CD4-positive, alpha-beta T cell treated with Interleukin-15 for 1 hour (primary cell): Measurements from ENCODE around the gene FEZF2.

ENCODE experiments used
- DNase-seq: peaks from one replicate; pipeline ENCODE4 v3.0.0-alpha.2; 2020

FEZF2 gene

DNA sequence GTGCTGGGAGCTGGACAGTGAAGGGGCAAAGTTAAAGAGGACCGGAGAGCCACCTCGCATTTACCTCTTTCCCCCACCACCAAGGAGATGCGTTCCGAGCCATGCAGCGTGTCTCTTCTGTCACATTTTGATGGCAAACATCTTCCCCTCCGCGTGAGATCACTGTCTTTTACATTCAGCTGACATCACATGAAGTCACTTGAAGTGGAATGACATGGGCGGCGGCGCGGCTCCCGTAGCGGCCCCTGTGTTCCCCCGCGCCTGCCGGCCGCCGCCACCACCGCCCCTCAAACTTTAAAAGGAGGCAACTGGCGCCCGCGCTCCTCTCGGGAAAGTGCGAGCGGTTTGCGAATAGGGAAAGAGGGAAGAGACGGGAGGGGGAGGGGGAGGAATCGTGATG lies at the start of gene FEZF2:
TSS of gene FEZF2 (minus strand) at position 336 of the 400 bp plus-strand sequence. CDS start 682 bp downstream, outside the sequence.
- DNase-seq = no peak

DNA sequence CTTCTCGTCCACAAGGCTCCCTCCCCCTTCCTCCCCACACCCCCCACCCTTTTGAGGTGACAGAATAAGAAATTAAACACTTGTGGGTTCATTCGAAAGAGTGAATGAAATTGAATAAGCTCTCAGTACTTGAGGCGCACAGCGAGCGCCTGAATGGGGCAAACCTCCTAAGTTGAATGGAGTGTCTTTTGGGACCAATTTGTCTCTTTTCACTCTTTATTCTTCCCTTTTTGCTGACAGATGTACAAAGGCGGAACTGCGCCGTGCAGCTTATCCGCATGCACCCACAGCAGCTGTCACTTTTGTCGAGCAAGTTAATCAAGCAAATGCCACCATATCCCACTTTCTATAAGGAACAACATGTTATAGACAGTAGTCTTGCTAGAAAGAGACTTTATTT lies 47.9 kb upstream of the FEZF2 start:
- no peak for DNase-seq

DNA sequence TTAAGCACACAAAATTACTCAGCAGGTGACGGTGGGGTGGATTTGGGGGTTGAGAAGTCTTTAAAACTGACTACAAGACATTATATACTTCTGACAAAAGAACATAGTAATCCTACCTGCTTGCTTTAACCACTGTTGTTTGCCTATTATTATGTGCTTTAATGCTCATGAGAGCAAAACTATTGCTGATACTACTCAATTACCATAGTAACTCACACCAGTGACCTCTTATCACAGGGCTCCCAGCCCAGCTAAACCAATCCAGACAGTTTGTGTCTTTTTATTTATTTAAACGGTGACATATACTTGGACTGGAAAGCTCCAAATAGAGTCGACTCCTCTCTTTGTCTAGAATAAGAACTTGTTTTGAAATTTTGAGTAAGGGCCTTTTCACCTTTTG lies 42.8 kb upstream of the FEZF2 start:
- DNase-seq = no peak

DNA sequence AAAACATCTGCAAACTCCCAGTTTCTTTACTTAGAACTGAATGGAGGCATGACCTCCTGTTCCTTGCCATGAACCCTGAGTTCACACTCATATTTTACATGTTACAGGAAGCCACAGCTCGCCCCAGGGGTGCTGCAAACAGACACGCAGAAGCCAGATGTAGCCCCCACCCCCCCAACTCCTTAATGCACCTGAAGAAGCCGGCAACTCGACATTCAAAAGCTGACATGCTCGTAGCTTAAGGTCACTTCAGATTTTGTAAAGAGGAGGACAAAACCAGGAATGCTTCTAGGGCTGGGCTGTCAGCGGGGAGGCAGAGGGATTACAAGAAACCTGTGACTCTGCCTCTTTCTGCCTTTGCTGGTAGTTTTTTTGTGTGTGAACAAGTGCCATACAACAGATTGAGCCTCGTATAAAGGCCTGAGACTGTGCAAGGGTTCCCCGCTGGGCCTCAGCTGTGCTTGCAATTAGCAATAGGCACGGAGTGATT lies 42.0 kb upstream of the FEZF2 start:
- DNase-seq = no peak

DNA sequence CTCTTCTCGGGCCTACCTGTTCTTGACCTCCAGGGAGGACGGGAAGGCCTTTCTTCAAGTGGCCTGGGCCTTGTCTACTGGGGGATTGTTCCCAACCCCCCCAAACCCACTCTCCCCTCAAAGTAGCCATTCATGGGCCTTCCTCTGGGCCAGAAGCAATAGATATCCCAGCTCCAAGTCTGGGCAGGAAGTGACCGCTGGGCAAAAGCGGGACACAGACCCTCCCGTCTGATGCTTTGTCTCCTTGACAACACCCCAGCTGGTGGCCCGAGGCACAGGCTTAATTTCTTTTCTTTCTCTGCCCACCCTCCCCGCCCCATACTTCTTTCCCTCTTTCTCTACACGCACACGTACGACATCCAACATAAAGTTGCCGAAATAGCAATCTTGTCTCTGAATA lies 41.4 kb upstream of the FEZF2 start:
- no peak for DNase-seq

DNA sequence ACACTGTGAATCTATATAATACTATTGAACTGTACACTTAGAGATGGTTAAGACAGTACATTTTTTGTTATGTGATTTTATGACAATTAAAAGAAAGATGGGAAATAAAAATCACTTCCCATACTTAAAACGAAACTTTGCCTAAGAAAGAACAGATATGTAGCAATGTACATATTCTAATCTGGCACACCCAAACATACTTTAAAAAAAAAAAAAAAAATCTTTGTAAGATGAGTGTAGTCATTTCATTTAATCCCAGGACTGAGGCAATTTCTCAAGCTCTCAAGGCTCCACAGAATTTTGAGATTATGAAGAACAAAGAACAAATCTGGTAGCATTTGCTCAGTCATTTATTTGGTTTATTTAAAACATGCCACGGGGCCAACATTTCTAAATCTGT lies 40.3 kb upstream of the FEZF2 start:
- no peak for DNase-seq

DNA sequence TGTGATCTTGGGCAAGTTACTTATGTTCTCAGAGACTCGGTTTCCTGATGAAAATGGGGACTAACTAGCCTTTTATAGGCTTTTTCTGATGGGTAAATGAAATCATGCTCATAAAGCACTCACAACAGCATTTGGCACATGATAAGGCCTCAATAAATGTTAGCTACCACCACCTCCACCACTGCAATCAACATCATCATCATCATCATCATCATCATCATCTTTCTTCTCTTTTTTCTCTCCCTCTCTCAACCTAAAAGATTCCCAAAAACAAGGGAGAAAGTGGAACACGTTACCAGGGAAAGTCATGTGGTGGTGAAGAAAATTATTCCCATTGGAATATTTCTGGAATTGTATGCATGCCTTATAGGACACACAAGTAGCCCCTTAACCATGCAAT lies 33.6 kb upstream of the FEZF2 start:
- DNase-seq = no peak

DNA sequence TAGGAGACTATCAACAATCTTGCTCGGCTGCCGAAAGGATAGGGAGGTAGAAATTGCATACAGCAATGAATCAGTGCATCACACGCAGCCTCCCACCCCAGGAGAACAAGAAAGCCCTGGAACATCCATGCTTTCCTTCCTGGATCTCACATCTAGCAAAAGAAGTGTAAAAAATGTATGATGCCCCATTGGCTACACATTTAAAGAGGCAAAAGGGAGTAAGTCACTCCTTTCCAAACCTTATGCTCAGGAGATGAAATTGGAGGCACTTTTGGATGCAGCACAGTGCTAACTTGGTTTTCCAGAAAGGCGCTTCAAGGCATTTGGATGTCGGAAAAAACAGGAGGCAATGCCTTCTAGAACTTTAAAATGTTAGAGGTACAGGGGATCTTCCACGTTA lies 32.2 kb upstream of the FEZF2 start:
- DNase-seq = no peak

DNA sequence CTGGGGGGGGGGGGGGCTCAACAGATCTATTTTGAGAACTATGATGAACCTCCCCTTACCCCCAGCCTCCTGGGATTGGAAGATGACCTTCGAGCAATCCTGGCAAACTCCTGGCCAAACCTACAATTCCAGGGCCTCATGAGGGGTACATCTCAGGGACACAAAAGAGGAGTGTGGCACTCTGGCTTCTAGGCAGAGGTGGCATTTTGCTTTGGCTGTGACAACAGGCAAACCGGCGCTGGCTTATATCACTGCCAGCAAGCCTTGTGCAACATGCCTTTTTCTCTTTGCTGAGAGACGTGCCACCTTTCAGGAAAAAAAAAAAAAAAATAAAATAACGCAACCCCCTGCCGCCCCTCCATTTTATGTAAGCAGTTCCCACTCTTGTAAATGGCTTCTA lies 31.8 kb upstream of the FEZF2 start:
- no peak for DNase-seq

DNA sequence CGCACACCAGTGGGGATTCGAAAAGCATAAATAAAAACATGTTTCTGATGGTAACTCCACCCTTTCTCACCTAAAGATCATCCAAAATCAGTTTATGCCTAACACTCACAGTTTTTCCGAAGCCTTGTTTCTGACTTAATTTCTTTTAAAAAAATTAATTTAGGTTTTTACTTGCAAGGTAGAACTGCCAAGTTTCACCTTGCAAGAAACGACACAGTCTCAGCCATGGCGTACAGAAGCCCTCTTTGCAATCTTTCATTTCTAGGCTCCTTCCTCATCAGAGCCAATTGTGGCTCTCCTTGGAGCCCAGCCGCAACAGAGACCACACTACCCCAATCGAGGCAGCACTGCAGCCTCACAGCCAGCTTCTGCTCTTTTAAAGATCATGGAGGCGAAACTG lies 31.0 kb upstream of the FEZF2 start:
- no peak for DNase-seq

DNA sequence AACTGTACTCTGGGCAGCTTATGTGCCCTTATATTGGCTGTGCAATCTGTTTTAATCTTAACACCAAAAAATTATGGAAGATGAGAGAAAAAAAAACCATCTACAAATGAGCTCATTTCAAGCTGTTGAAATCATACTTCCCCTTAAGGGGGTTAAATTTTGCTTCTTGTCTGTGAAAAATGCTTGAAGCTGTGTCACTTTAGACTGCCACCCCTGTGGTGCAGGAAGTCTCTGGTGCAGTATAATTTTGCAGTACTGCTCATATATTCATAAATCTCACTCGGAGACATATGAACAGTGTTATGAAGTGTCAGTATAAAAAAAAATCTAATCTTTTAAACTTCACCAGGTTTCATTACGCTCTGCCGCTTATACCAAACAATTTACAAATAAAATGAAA lies 30.4 kb upstream of the FEZF2 start:
- no peak for DNase-seq

DNA sequence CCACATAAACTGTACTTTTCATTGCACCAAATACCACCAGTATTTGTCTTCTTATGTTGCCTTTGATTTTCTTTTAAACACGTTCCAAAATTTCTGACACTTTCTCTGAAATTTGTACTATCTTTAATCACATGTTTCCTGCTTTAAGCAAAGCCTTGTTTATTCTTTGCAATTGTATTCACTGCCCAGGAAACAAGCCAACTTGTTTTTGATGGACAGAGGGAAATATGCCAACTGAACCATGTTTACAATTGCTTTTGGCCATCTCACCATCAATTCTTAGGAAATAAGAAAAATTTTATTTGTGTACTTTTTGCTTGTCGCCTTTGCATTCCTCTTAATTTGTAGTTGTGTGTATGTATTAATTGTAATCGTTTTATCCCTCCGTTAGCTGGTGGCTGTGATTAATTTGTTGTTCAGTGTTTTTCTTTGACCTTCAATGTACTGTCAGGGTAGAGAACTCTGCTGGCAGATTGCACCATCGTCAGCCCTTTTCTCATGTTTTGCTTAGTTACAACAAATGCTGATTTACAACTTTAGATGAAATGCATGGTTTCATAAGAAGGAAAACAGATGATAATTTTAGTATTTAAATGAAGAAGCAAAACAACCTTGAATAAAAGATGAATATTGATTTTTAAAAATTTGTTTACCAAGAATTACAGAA lies 19.4 kb upstream of the FEZF2 start:
- DNase-seq = no peak

DNA sequence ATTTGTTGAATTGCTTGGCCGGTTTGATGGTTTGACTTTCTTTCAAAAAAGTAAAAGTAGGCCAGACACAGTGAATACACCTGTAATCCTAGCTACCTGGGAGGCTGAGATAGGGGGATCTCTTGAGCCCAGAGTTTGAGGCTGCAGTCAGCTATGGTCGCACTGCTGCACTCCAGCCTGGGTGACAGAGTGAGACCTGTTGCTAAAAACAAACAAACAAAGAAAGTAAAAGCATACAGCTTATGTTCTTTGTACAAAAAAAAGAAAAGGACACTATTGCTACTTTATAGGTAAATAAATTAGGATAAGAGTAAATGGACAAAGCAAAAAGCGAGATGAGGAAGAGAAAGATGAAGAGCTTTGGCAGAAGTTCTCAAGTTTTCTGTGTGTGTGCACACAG lies 13.9 kb upstream of the FEZF2 start:
- no peak for DNase-seq

DNA sequence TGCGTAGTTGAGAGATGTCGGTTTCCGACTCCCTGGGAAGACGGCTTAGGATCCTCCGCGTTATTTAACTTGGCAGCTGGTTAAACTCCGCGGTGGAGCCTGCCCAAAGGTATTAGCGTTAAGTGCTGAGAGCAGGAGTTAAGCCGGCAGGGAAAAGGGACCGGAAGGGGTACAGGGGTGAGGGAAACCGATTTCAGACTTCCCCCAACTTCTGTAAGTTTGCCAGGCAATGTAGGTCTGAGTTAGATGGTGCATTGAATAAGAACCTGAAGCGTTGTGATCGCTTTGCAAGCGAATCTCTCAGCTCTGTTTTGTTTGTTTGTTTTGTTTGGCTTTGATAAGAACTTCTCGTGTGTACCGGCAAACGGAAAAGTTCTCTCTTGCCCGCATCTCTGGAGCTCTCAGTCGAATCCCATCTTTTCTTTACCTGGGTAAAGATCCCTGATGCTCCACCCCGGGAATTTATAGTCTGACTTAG lies 6.0 kb upstream of the FEZF2 start:
- no peak for DNase-seq

DNA sequence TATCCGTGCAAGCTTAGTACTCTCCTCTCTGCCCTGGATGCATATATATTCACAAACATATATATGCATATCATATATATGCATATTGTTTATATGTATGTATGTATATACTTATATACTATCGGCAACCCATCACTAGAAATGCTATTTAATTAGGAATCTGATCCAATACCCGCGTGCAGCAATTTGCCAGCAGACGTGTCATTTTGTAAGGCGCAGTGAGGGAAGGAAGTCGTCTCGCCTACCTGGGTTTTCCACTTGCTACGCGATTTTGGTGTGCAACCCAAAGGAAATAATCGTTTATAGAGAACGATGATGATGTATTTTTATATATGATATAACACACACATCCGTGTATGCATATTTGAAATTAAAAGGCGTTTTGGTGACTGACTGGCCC lies 5.6 kb upstream of the FEZF2 start:
- no peak for DNase-seq

DNA sequence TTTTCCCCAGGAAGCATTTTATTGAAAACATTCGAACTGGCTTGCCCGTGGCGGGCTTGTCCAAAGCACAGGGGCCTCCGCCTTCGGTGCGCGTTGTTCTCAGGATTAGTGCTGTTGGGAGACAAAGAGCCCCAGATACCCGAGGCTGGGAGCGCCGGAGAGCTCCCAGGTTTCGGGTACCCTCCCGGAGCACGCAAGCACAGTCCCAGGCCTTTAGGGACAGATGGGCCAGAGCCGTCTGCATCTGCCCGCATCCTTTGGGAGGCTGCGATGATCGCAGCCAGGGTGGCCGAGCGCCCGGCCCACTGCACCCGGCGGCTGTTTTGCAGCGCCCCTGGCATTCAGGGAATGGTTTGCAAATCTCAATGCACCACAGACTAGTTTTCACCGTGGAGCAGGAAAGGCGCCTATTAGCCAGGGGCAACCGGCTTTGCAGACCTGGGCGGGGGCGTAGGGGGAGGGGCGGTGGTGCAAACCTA lies 5.0 kb upstream of the FEZF2 start:
- no peak for DNase-seq

DNA sequence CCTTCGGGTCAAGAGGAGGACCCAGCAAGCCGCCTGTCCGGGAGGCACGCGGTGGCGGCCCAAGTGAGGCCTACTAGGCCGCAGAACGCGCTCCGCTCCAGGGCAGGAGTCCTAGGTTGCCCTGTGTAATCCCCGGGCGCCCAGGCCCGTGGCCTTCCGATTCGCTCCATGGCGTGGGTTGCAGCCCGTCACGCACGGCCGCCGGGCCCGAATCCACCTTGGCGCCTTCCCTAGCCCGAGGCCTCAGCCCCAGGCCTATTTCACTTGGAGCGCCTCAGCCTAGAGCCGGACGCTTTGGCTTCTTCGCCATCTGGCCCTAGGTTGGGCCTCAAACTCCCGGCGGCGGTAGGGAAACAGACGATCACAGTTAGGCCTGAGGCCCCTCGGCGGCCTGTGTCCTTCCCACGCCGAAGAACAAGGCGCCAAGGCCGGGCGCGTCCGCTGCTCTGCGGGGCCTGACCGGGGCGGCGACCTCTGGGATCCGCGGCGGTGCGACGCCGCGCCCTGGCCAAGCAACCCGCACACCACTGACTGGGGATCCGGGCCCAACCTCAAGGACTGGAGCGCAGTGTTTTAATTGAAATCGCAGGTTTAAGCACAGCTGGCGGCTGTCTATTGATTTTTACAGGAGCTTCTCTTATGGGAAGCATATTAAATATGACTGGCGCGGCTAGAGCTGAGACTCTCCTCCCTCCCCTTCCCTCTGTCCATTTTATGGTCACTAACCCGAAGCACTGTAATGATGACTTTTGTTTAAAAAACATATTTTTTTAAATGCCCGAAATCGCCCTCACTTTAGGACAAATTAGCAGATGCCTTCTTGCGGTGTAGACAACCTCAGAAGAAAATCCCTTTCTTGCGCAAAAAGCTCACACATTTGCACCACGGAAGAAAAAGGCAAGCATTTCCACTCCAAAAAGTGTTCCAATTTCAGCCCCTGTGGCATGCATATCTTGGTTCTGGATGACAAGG lies 3.8 kb upstream of the FEZF2 start:
- DNase-seq = no peak

DNA sequence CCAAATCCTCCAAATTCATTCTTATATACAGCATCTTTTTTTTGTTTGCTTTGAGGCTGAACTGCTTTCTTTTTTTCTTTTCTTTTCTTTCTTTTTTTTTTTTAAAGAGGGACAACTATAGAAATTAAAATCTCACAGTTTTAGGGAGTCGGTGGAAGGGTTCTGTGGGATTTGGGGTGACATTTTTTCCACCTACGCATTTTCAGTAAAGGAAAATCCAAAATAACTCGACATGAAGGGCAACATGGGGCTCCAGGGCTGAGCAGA lies 3.0 kb upstream of the FEZF2 start:
- DNase-seq = no peak

DNA sequence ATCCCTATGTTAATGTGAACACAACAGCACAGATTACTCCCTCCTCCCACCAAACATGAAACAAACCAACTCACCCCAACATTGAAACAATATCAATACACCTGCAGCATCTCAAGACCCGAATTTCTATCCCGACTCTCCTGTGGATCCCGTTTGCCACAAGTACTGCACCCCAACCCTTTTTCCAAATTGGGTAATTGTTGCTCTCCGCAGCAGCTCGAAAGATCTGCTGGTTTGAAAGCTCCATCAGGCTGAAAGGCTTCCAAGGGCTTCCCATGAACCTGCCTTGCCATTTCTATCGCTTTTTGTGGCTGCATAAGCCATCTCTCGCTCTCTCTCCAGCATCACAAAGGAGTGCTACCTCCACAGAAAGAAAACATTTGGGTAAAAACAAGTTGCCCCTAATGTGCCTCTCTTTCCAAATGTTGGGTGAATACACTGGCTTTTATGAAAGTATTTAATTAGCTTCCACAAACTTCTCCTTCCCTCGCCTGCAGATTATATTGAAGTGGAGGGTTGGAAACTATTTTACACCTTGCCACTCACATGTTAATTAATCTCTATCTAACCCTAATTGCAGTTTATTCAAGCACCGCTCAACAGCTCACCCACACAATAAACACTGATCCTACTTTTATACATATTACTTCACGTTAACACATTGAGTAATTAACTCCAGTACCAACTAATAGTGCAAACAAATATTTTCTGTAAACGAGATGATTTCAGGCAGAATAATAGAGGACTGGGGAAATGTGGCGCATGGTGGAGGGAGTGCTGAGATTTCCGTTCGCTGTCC lies 2.5 kb upstream of the FEZF2 start:
- no peak for DNase-seq

DNA sequence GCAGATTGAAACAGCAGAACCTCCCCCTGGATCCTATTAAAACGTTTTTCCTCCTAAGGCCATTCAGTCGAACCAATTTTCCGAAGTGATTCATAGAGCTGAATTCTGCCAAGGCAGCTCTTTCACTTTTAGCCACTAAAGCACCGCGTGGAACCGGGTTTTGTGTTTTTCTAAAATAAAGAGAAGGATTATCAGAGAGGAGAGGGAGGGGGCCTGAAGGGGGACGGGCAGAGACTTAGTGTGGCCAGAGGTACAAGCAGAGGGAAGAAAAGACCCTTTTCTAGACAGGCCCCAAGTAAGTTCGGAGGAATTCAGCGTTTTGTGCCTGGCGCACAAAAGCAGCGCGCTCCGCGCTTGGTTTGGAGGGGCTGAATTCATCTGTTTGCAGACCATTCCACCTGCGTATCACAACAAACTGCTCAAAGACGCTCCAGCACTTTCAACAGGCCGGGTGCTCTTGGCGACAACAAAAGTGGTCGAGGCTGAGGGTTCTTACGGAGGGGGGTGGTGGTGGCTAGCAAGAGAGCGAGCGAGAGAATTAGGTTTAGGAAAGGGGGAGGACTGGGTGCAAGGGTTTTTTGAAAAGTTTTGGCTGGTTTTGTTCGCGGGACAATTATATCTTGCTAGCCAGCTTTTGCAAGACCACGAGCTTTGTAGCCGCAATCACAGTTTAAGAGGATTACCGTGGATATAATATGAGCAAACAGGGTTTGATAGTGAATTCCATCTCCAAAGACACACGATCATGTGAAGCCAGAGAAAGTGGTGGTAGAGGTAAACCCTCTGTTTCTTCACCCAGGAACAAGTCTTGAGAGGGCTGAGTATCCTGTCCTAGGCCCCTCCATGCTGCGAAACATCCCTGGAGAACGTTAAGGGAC lies 1.2 kb upstream of the FEZF2 start:
- no peak for DNase-seq

DNA sequence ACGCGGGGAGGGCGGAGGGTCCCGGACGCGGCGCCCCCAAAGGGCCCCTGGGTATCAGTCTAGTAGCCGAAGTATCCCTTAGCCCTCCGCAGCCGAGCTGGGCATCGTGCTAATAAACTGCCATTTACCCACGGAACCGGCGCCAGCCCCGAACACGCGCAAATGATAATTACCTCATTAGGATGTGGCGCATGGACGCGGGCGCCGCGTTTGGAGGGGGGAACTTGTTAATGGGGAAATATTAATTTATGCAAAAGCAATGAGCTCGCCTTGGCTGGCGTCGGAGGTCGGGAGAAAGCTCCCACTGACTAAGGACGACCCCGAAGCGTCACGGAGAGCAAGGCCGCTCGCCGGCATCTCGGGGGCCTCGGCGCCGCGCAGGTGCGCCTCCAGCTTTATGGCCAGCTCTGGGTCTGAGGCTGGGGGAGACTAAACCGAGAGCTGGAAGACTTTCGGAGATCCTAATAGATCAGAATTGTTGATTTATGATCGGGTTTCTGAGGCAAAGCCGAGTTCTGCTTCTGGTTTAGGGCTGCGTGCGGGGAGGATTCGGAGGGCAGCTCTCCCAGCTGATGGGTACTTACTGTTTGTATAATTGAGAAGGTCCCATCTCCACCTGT lies 474 bp upstream of the FEZF2 start:
- no peak for DNase-seq

DNA sequence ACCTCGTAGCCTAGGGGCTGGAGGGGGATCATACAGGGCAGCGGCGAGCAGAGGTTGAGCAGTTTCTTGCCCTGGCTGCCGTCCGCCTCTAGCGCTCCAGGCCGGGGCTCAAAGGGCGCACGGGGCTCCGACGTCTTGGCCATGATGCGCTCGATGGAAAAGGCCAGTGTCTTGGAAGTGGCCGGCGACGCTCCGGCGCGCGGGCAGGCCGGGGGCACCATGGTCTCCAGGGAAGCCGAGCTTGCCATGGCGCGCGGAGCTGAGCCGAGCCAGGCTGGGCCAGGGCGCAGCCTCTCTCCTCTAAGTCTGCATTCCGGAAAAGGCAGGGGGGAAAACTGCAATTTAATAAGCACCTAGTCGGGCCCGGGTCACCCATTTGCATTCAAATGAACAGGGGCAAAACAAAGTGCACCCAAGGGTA lies 719 bp downstream of the FEZF2 start:
- DNase-seq = no peak
